CD4-positive, CD25-positive, alpha-beta regulatory T cell (primary cell): Measurements from ENCODE around the gene EN1. TPM values are rescaled to one million over a fixed set of nuclear protein-coding genes. Genes with fewer than 3 reads are reported as not detected.

Experiments used
- ATAC-seq, 2 donors: fragments of 150-1000 bp; cut with Tn5 transposase; one replicate each; pipeline ENCODE4 v1.10.0; 2021; ENCODE audit warnings: low read depth in 2 of 2, moderate number of reproducible peaks in 2 of 2, moderate library complexity in 1 of 2
- DNase-seq, 3 donors: peaks; one replicate each; pipeline versions ENCODE4 v3.0.0 to v3.0.0-alpha.2; 2012 to 2022; ENCODE audit warnings: mixed read lengths in 1 of 3
- H3K27ac ChIP-seq: one replicate; pipeline ENCODE4 v1.7.0; 2013; ENCODE audit warnings: mild to moderate bottlenecking, low read length; ENCODE audit not compliant: insufficient read depth, poor library complexity, severe bottlenecking
- H3K27me3 ChIP-seq: one replicate; pipeline ENCODE4 v1.7.0; 2013; ENCODE audit warnings: low read length; ENCODE audit not compliant: control insufficient read depth, insufficient read depth
- H3K36me3 ChIP-seq: one replicate; pipeline ENCODE4 v1.7.0; 2013; ENCODE audit warnings: mild to moderate bottlenecking, low read length, moderate library complexity; ENCODE audit not compliant: control insufficient read depth, insufficient read depth
- H3K4me1 ChIP-seq: 2 replicates; pipeline ENCODE4 v1.7.0; 2013; ENCODE audit warnings: mild to moderate bottlenecking, low read length; ENCODE audit not compliant: insufficient read depth, control insufficient read depth, poor library complexity, severe bottlenecking
- H3K4me3 ChIP-seq: one replicate; pipeline ENCODE4 v1.7.0; 2013; ENCODE audit warnings: low read depth, mild to moderate bottlenecking, low read length, moderate library complexity
- H3K9me3 ChIP-seq, 2 experiments: 1 replicate in 1 of 2; 2 replicates in 1 of 2; pipeline ENCODE4 v1.7.0; 2013; ENCODE audit warnings: low read length in 2 of 2, mild to moderate bottlenecking in 1 of 2, moderate library complexity in 1 of 2; ENCODE audit not compliant: control insufficient read depth in 2 of 2
- H3K27ac Mint-ChIP-seq, 3 donors: one replicate each; pipeline ENCODE4 v1.8.0; 2020 to 2022; ENCODE audit warnings: mild to moderate bottlenecking in 3 of 3, mixed read lengths in 3 of 3, moderate library complexity in 2 of 3
- H3K27me3 Mint-ChIP-seq: one replicate; pipeline ENCODE4 v1.8.0; 2022; ENCODE audit warnings: mild to moderate bottlenecking, mixed read lengths
- H3K36me3 Mint-ChIP-seq: one replicate; pipeline ENCODE4 v1.8.0; 2020; ENCODE audit warnings: mixed read lengths
- H3K4me1 Mint-ChIP-seq, 4 donors: one replicate each; pipeline ENCODE4 v1.8.0; 2020 to 2022; ENCODE audit warnings: mixed read lengths in 4 of 4, mild to moderate bottlenecking in 1 of 4
- H3K4me3 Mint-ChIP-seq, 4 donors: one replicate each; pipeline ENCODE4 v1.8.0; 2020 to 2022; ENCODE audit warnings: mild to moderate bottlenecking in 4 of 4, mixed read lengths in 4 of 4, moderate library complexity in 3 of 4
- H3K9me3 Mint-ChIP-seq, 7 donors: one replicate each; pipeline ENCODE4 v1.8.0; 2020 to 2022; ENCODE audit warnings: mixed read lengths in 7 of 7, mild to moderate bottlenecking in 3 of 7, moderate library complexity in 2 of 7
- polyA plus RNA-seq, 4 donors: library from polyadenylated mRNA; unstranded; fragments of 300-500 nt; fragmentation: Illumina TruSeq; gene quantifications; one replicate each; pipeline ENCODE4 v1.2.3, GENCODE V29; 2021
- total RNA-seq: library from RNA; stranded (reverse); gene quantifications from one replicate; pipeline ENCODE4 v1.2.3, GENCODE V29; 2022

EN1 gene
- total RNA-seq (not detected), polyA plus RNA-seq (not detected)

GRCh38 chr2:118846953-118847761 is at the start of gene EN1:
TSS of gene EN1 (minus strand) at chr2:118847648. CDS start at chr2:118847167, 481 bp downstream.
- H3K36me3 ChIP-seq: no peaks in the 10 kb centered on the region
- no peak for DNase-seq
- Mint-ChIP-seq H3K27me3 (peaks cover 89% of the 10 kb centered on the region), H3K27ac (peak within 1 kb of the TSS in 2 of 3 donors; percentile 29 to 46), H3K9me3 (peaks cover 0 to 3% (median 0%) of the 10 kb centered on the region in 7 donors), H3K36me3 (peaks cover 3% of the 10 kb centered on the region), H3K4me3 (peak within 1 kb of the TSS in 3 of 4 donors; percentile 66 to 76 (median 75)), H3K4me1 (peaks cover 0 to 48% (median 4%) of the 10 kb centered on the region in 4 donors)
- no peak within 1 kb of the TSS for H3K4me3 ChIP-seq
- H3K27me3 ChIP-seq: peaks cover 36% of the 10 kb centered on the region
- ATAC-seq: no peak
- H3K4me1 ChIP-seq: peaks cover 12% of the 10 kb centered on the region
- no peaks in the 10 kb centered on the region for H3K9me3 ChIP-seq
- H3K27ac ChIP-seq: no peak within 1 kb of the TSS

- no peak overlapping the region for H3K27ac ChIP-seq
- DNase-seq (no peak), ATAC-seq (no peak)
- no peak overlapping the region for H3K4me3 ChIP-seq
- Mint-ChIP-seq H3K4me1 (no peaks in the 10 kb centered on the region), H3K27ac (no peak overlapping the region), H3K36me3 (no peaks in the 10 kb centered on the region), H3K4me3 (no peak overlapping the region), H3K27me3 (no peaks in the 10 kb centered on the region), H3K9me3 (peaks cover 0 to 13% (median 2%) of the 10 kb centered on the region in 7 donors)
- no peaks in the 10 kb centered on the region for H3K4me1 ChIP-seq
- peaks cover 4 to 13% of the 10 kb centered on the region in 2 experiments for H3K9me3 ChIP-seq
- no peaks in the 10 kb centered on the region for H3K36me3 ChIP-seq
- H3K27me3 ChIP-seq: peaks cover 3% of the 10 kb centered on the region
Observed at GRCh38 chr2:118893100-118893499, 45.7 kb upstream of the EN1 start.

- H3K36me3 Mint-ChIP-seq: no peaks in the 10 kb centered on the region
- no peak for ATAC-seq
- H3K27me3 Mint-ChIP-seq: no peaks in the 10 kb centered on the region
- H3K9me3 ChIP-seq: peaks cover 4 to 13% of the 10 kb centered on the region in 2 experiments
- H3K4me3 ChIP-seq: no peak overlapping the region
- peaks cover 3% of the 10 kb centered on the region for H3K27me3 ChIP-seq
- no peaks in the 10 kb centered on the region for H3K4me1 ChIP-seq
- H3K4me1 Mint-ChIP-seq: no peaks in the 10 kb centered on the region
- peaks cover 0 to 13% (median 3%) of the 10 kb centered on the region in 7 donors for H3K9me3 Mint-ChIP-seq
- H3K27ac ChIP-seq: no peak overlapping the region
- DNase-seq: no peak
- peak overlapping the region in 1 of 3 donors; percentile 83 for H3K27ac Mint-ChIP-seq
- H3K4me3 Mint-ChIP-seq: no peak overlapping the region
- no peaks in the 10 kb centered on the region for H3K36me3 ChIP-seq
Observed at GRCh38 chr2:118889995-118890394, 42.5 kb upstream of the EN1 start.

GRCh38 chr2:118883792-118884191 is 36.3 kb upstream of the EN1 start:
- ATAC-seq (no peak), DNase-seq (no peak)
- H3K9me3 Mint-ChIP-seq: peaks cover 0 to 3% (median under 1%) of the 10 kb centered on the region in 7 donors
- H3K36me3 Mint-ChIP-seq: no peaks in the 10 kb centered on the region
- H3K36me3 ChIP-seq: no peaks in the 10 kb centered on the region
- H3K4me1 Mint-ChIP-seq: peaks cover 0 to 23% (median 10%) of the 10 kb centered on the region in 4 donors
- H3K27me3 ChIP-seq: peaks cover 3% of the 10 kb centered on the region
- no peak overlapping the region for H3K27ac ChIP-seq
- H3K4me1 ChIP-seq: no peaks in the 10 kb centered on the region
- peak overlapping the region in 1 of 3 donors; percentile 68 for H3K27ac Mint-ChIP-seq
- H3K4me3 ChIP-seq: no peak overlapping the region
- H3K27me3 Mint-ChIP-seq: peaks cover 10% of the 10 kb centered on the region
- H3K9me3 ChIP-seq: no peaks in the 10 kb centered on the region
- no peak overlapping the region for H3K4me3 Mint-ChIP-seq

GRCh38 chr2:118882693-118883336 is 35.4 kb upstream of the EN1 start:
- Mint-ChIP-seq H3K9me3 (peaks cover 0 to 2% (median 0%) of the 10 kb centered on the region in 7 donors), H3K4me1 (peaks cover 0 to 23% (median 10%) of the 10 kb centered on the region in 4 donors), H3K4me3 (peak overlapping the region in 3 of 4 donors; percentile 81 to 86 (median 85)), H3K27ac (peak overlapping the region; percentile 42 to 86 (median 83)), H3K36me3 (no peaks in the 10 kb centered on the region), H3K27me3 (peaks cover 10% of the 10 kb centered on the region)
- Histone ChIP-seq H3K36me3 (no peaks in the 10 kb centered on the region), H3K27ac (no peak overlapping the region), H3K9me3 (no peaks in the 10 kb centered on the region), H3K4me1 (no peaks in the 10 kb centered on the region), H3K27me3 (peaks cover 3% of the 10 kb centered on the region), H3K4me3 (peak overlapping the region; percentile 32)
- ATAC-seq (peak; percentile 74 to 81), DNase-seq (peak; percentile 29 to 64 (median 59))

GRCh38 chr2:118881490-118882129 is 34.2 kb upstream of the EN1 start:
- Mint-ChIP-seq H3K4me1 (peaks cover 0 to 23% (median 10%) of the 10 kb centered on the region in 4 donors), H3K27me3 (peaks cover 11% of the 10 kb centered on the region), H3K9me3 (peaks cover 0 to 1% (median 0%) of the 10 kb centered on the region in 7 donors), H3K27ac (peak overlapping the region in 1 of 3 donors; percentile 69), H3K4me3 (peak overlapping the region in 2 of 4 donors; percentile 23 to 41), H3K36me3 (no peaks in the 10 kb centered on the region)
- peaks cover 3% of the 10 kb centered on the region for H3K27me3 ChIP-seq
- H3K4me1 ChIP-seq: no peaks in the 10 kb centered on the region
- DNase-seq: peak; percentile 35 to 63 (median 50)
- ATAC-seq: peak; percentile 68 to 72
- H3K36me3 ChIP-seq: no peaks in the 10 kb centered on the region
- H3K9me3 ChIP-seq: no peaks in the 10 kb centered on the region
- no peak overlapping the region for H3K4me3 ChIP-seq
- no peak overlapping the region for H3K27ac ChIP-seq

- Mint-ChIP-seq H3K36me3 (no peaks in the 10 kb centered on the region), H3K27me3 (peaks cover 14% of the 10 kb centered on the region), H3K4me3 (no peak overlapping the region), H3K9me3 (peaks cover 0 to 1% (median 0%) of the 10 kb centered on the region in 7 donors), H3K27ac (no peak overlapping the region), H3K4me1 (peaks cover 0 to 23% (median 10%) of the 10 kb centered on the region in 4 donors)
- H3K4me1 ChIP-seq: no peaks in the 10 kb centered on the region
- H3K9me3 ChIP-seq: no peaks in the 10 kb centered on the region
- no peak overlapping the region for H3K27ac ChIP-seq
- ATAC-seq (no peak), DNase-seq (no peak)
- H3K4me3 ChIP-seq: no peak overlapping the region
- H3K36me3 ChIP-seq: no peaks in the 10 kb centered on the region
- H3K27me3 ChIP-seq: peaks cover 3% of the 10 kb centered on the region
Observed at GRCh38 chr2:118880501-118880900, 33.1 kb upstream of the EN1 start.
